Naive thymus-derived CD4-positive, alpha-beta T cell (primary cell): ENCODE results near the gene HACD3. TPM values are rescaled to one million over a fixed set of nuclear protein-coding genes. Genes with fewer than 3 reads are reported as not detected.

Source experiments
- ATAC-seq: fragments of 150-1000 bp; cut with Tn5 transposase; 2 replicates; pipeline ENCODE4 v1.10.0; 2021; ENCODE audit warnings: mild to moderate bottlenecking, moderate library complexity
- CTCF ChIA-PET: fragments of 350-600 bp; sonication (Branson Sonifier 250); formaldehyde crosslinking; loops from one replicate; lab custom pipeline; 2021; ENCODE audit warnings: antibody characterized with exemption; lab: Charles Lee
- POLR2A ChIA-PET: fragments of 350-600 bp; sonication (Branson Sonifier 250); formaldehyde crosslinking; loops from one replicate; lab custom pipeline; 2021; ENCODE audit warnings: antibody characterized with exemption, inconsistent platforms; lab: Charles Lee
- DNase-seq, 9 donors: peaks; one replicate each; pipeline versions ENCODE4 v3.0.0 to v3.0.0-alpha.2; 2020 to 2022; ENCODE audit warnings: mixed read lengths in 1 of 9
- H3K27ac ChIP-seq: one replicate; pipeline ENCODE4 v1.7.0; 2013; ENCODE audit warnings: mild to moderate bottlenecking, low read depth, low read length, moderate library complexity
- H3K27me3 ChIP-seq, 2 donors: one replicate each; pipeline ENCODE4 v1.7.0; 2013; ENCODE audit warnings: low read length in 2 of 2, mild to moderate bottlenecking in 2 of 2, moderate library complexity in 2 of 2; ENCODE audit not compliant: control insufficient read depth in 2 of 2, insufficient read depth in 2 of 2
- H3K36me3 ChIP-seq, 3 experiments: 1 replicate in 2 of 3; 2 replicates in 1 of 3; pipeline ENCODE4 v1.7.0; 2013; ENCODE audit warnings: low read length in 3 of 3, mild to moderate bottlenecking in 3 of 3, moderate library complexity in 1 of 3; ENCODE audit not compliant: insufficient read depth in 3 of 3, control insufficient read depth in 2 of 3
- H3K4me1 ChIP-seq, 2 donors: one replicate each; pipeline ENCODE4 v1.7.0; 2013; ENCODE audit warnings: low read length in 2 of 2, mild to moderate bottlenecking in 2 of 2, moderate library complexity in 1 of 2; ENCODE audit not compliant: control insufficient read depth in 2 of 2, insufficient read depth in 2 of 2
- H3K4me3 ChIP-seq: 2 replicates; pipeline ENCODE4 v1.7.0; 2013; ENCODE audit warnings: mild to moderate bottlenecking, low read length
- H3K9me3 ChIP-seq, 3 experiments: 1 replicate in 2 of 3; 2 replicates in 1 of 3; pipeline ENCODE4 v1.7.0; 2013; ENCODE audit warnings: low read length in 3 of 3; ENCODE audit not compliant: control insufficient read depth in 2 of 3
- H3K27ac Mint-ChIP-seq, 9 donors: one replicate each; pipeline ENCODE4 v1.8.0; 2020 to 2022; ENCODE audit warnings: mixed read lengths in 9 of 9, mild to moderate bottlenecking in 8 of 9, moderate library complexity in 5 of 9, inconsistent platforms in 2 of 9
- H3K27me3 Mint-ChIP-seq, 5 donors: one replicate each; pipeline ENCODE4 v1.8.0; 2021 to 2022; ENCODE audit warnings: mixed read lengths in 5 of 5, mild to moderate bottlenecking in 1 of 5
- H3K36me3 Mint-ChIP-seq, 5 donors: one replicate each; pipeline ENCODE4 v1.8.0; 2020 to 2022; ENCODE audit warnings: mixed read lengths in 5 of 5, mild to moderate bottlenecking in 3 of 5, inconsistent platforms in 1 of 5
- H3K4me1 Mint-ChIP-seq, 7 donors: one replicate each; pipeline ENCODE4 v1.8.0; 2020 to 2022; ENCODE audit warnings: mixed read lengths in 7 of 7, mild to moderate bottlenecking in 3 of 7, inconsistent platforms in 1 of 7
- H3K4me3 Mint-ChIP-seq, 10 donors: one replicate each; pipeline ENCODE4 v1.8.0; 2020 to 2022; ENCODE audit warnings: mild to moderate bottlenecking in 10 of 10, mixed read lengths in 10 of 10, moderate library complexity in 6 of 10, inconsistent platforms in 2 of 10
- H3K9me3 Mint-ChIP-seq, 11 donors: one replicate each; pipeline ENCODE4 v1.8.0; 2020 to 2022; ENCODE audit warnings: mixed read lengths in 11 of 11, mild to moderate bottlenecking in 4 of 11, inconsistent platforms in 1 of 11, moderate library complexity in 1 of 11
- intact Hi-C, 2 donors: fragments of 100-400 bp; cut with micrococcal nuclease; formaldehyde crosslinking; loops; one replicate each; pipeline ENCODE4 v1.15.1; 2023
- polyA plus RNA-seq, 2 donors: library from polyadenylated mRNA; unstranded; fragments of 300-500 nt; fragmentation: Illumina TruSeq; gene quantifications; one replicate each; pipeline ENCODE4 v1.2.3, GENCODE V29; 2021
- total RNA-seq, 6 experiments: library from RNA in 5 of 6; stranded (reverse) in 5 of 6; gene quantifications; 1 replicate in 5 of 6; 2 replicates in 1 of 6; pipeline ENCODE4 v1.2.3 and lab custom pipeline; 2021 to 2026

HACD3 gene
- total and polyA plus RNA-seq, 7 experiments from 2014 or later = 18.3 to 34.4 (median 24.9) TPM

- Histone ChIP-seq H3K4me3 (no peak overlapping the region), H3K27ac (no peak overlapping the region), H3K4me1 (no peaks in the 10 kb centered on the region), H3K9me3 (no peaks in the 10 kb centered on the region), H3K36me3 (no peaks in the 10 kb centered on the region), H3K27me3 (no peaks in the 10 kb centered on the region)
- POLR2A ChIA-PET = interaction anchor here (0.6 kb wide), 1 partner anchor 193 kb away, joined by 3 read pairs; no protein-coding TSS in a partner anchor
- CTCF ChIA-PET = no interaction called here
- H3K36me3 Mint-ChIP-seq = no peaks in the 10 kb centered on the region
- H3K27ac Mint-ChIP-seq = no peak overlapping the region
- ATAC-seq (no peak), DNase-seq (no peak)
- H3K9me3 Mint-ChIP-seq = no peaks in the 10 kb centered on the region
- H3K4me3 Mint-ChIP-seq = no peak overlapping the region
- intact Hi-C loops = no loop called here
- no peaks in the 10 kb centered on the region for H3K27me3 Mint-ChIP-seq
- H3K4me1 Mint-ChIP-seq = no peaks in the 10 kb centered on the region
Observed at GRCh38 chr15:65524226-65524625, 6.0 kb upstream of the HACD3 start.

- Mint-ChIP-seq H3K27ac (no peak overlapping the region), H3K27me3 (no peaks in the 10 kb centered on the region), H3K4me1 (peaks cover 4 to 6% (median 5%) of the 10 kb centered on the region in 7 donors), H3K4me3 (peak overlapping the region in 1 of 10 donors; percentile 45), H3K9me3 (no peaks in the 10 kb centered on the region), H3K36me3 (no peaks in the 10 kb centered on the region)
- CTCF ChIA-PET = no interaction called here
- intact Hi-C loops = no loop called here
- H3K27me3 ChIP-seq = no peaks in the 10 kb centered on the region
- no peak overlapping the region for H3K4me3 ChIP-seq
- no peak for ATAC-seq
- H3K4me1 ChIP-seq = peaks cover 3% of the 10 kb centered on the region in 2 donors
- no peaks in the 10 kb centered on the region for H3K9me3 ChIP-seq
- POLR2A ChIA-PET = interaction anchor here (0.6 to 1.0 kb wide), 3 partner anchors 9 to 1772 kb away, joined by 3 to 5 read pairs (median 4); partner anchors contain the start of gene DPP8
- H3K27ac ChIP-seq = no peak overlapping the region
- DNase-seq = no peak
- H3K36me3 ChIP-seq = no peaks in the 10 kb centered on the region
Observed at GRCh38 chr15:65525622-65526021, 4.6 kb upstream of the HACD3 start.

GRCh38 chr15:65528461-65529060 lies 1.7 kb upstream of the HACD3 start:
- POLR2A ChIA-PET = interaction anchor here (0.7 kb wide), 1 partner anchor 27 kb away, joined by 3 read pairs; no protein-coding TSS in a partner anchor
- intact Hi-C loops = no loop called here
- peak overlapping the region in 3 of 9 donors; percentile 5 to 42 (median 18) for H3K27ac Mint-ChIP-seq

GRCh38 chr15:65529762-65530317 lies 423 bp upstream of the HACD3 start:
- Histone ChIP-seq H3K36me3 (no peaks in the 10 kb centered on the region), H3K9me3 (no peaks in the 10 kb centered on the region), H3K4me3 (peak overlapping the region; percentile 94), H3K4me1 (peaks cover 8 to 13% of the 10 kb centered on the region in 2 donors), H3K27me3 (no peaks in the 10 kb centered on the region), H3K27ac (peak overlapping the region; percentile 79)
- ChIA-PET POLR2A (interaction anchor here (0.6 to 2.6 kb wide), 4 partner anchors 13 to 341 kb away, joined by 3 to 22 read pairs (median 5); partner anchors contain the start of gene DPP8), CTCF (interaction anchor here (1.1 to 1.4 kb wide), 3 partner anchors 12 to 303 kb away, joined by 3 to 4 read pairs (median 4); no protein-coding TSS in a partner anchor)
- ATAC-seq (no peak), DNase-seq (no peak)
- intact Hi-C loops = loop anchor here (1.0 kb wide), 3 partner anchors 13 to 339 kb away; partner anchors contain the start of genes DPP8 (in 2 of the 2), INTS14 (in 1 of the 2) and RAB11A (in 1 of the 2)
- peak overlapping the region; percentile 26 to 94 (median 85) for H3K27ac Mint-ChIP-seq
- H3K9me3 Mint-ChIP-seq = no peaks in the 10 kb centered on the region
- peaks cover 21 to 40% (median 36%) of the 10 kb centered on the region in 7 donors for H3K4me1 Mint-ChIP-seq
- no peaks in the 10 kb centered on the region for H3K27me3 Mint-ChIP-seq
- H3K4me3 Mint-ChIP-seq = peak overlapping the region; percentile 67 to 91 (median 86)
- peaks cover 0 to 4% (median 0%) of the 10 kb centered on the region in 5 donors for H3K36me3 Mint-ChIP-seq

More at GRCh38 chr15:65528461-65529060, 1.7 kb upstream of the HACD3 start:
- Mint-ChIP-seq H3K4me1 (peaks cover 12 to 30% (median 26%) of the 10 kb centered on the region in 7 donors), H3K9me3 (no peaks in the 10 kb centered on the region), H3K4me3 (peak overlapping the region in 2 of 10 donors; percentile 4 to 12), H3K36me3 (peaks cover 0 to 2% (median 0%) of the 10 kb centered on the region in 5 donors), H3K27me3 (no peaks in the 10 kb centered on the region)
- Histone ChIP-seq H3K4me3 (no peak overlapping the region), H3K27ac (no peak overlapping the region), H3K27me3 (no peaks in the 10 kb centered on the region), H3K4me1 (peaks cover 8 to 13% of the 10 kb centered on the region in 2 donors), H3K9me3 (no peaks in the 10 kb centered on the region), H3K36me3 (no peaks in the 10 kb centered on the region)
- no peak for ATAC-seq
- no peak for DNase-seq
- CTCF ChIA-PET = no interaction called here

- intact Hi-C loops = no loop called here
- Mint-ChIP-seq H3K27me3 (no peaks in the 10 kb centered on the region), H3K9me3 (no peaks in the 10 kb centered on the region), H3K4me3 (peak overlapping the region in 5 of 10 donors; percentile 20 to 85 (median 33)), H3K27ac (peak overlapping the region in 2 of 9 donors; percentile 21 to 48), H3K36me3 (peaks cover 0 to 10% (median 0%) of the 10 kb centered on the region in 5 donors), H3K4me1 (peaks cover 29 to 52% (median 45%) of the 10 kb centered on the region in 7 donors)
- no peaks in the 10 kb centered on the region for H3K27me3 ChIP-seq
- H3K4me1 ChIP-seq = peaks cover 8 to 13% of the 10 kb centered on the region in 2 donors
- ATAC-seq (no peak), DNase-seq (no peak)
- CTCF ChIA-PET = interaction anchor here (0.6 kb wide), 1 partner anchor 214 kb away, joined by 3 read pairs; no protein-coding TSS in a partner anchor
- no peaks in the 10 kb centered on the region for H3K36me3 ChIP-seq
- H3K27ac ChIP-seq = no peak overlapping the region
- POLR2A ChIA-PET = no interaction called here
- H3K9me3 ChIP-seq = no peaks in the 10 kb centered on the region
- no peak overlapping the region for H3K4me3 ChIP-seq
Observed at GRCh38 chr15:65532738-65533051, 2.4 kb downstream of the HACD3 start.

- intact Hi-C loops = no loop called here
- POLR2A ChIA-PET = no interaction called here
- no peaks in the 10 kb centered on the region for H3K9me3 Mint-ChIP-seq
- H3K4me1 ChIP-seq = peaks cover 8 to 13% of the 10 kb centered on the region in 2 donors
- no peak overlapping the region for H3K27ac ChIP-seq
- H3K4me3 Mint-ChIP-seq = peak overlapping the region in 3 of 10 donors; percentile 21 to 45 (median 42)
- no peak for DNase-seq
- no peaks in the 10 kb centered on the region for H3K36me3 ChIP-seq
- peak overlapping the region in 1 of 9 donors; percentile 48 for H3K27ac Mint-ChIP-seq
- H3K27me3 Mint-ChIP-seq = no peaks in the 10 kb centered on the region
- ATAC-seq = no peak
- H3K9me3 ChIP-seq = no peaks in the 10 kb centered on the region
- peaks cover 33 to 56% (median 50%) of the 10 kb centered on the region in 7 donors for H3K4me1 Mint-ChIP-seq
- CTCF ChIA-PET = interaction anchor here (0.6 kb wide), 1 partner anchor 214 kb away, joined by 3 read pairs; no protein-coding TSS in a partner anchor
- H3K4me3 ChIP-seq = no peak overlapping the region
- H3K36me3 Mint-ChIP-seq = peaks cover 0 to 14% (median 0%) of the 10 kb centered on the region in 5 donors
- no peaks in the 10 kb centered on the region for H3K27me3 ChIP-seq
Observed at GRCh38 chr15:65533057-65533756, 2.9 kb downstream of the HACD3 start.
